ENCODE data around the gene MEGF8.

Gene MEGF8

DNA sequence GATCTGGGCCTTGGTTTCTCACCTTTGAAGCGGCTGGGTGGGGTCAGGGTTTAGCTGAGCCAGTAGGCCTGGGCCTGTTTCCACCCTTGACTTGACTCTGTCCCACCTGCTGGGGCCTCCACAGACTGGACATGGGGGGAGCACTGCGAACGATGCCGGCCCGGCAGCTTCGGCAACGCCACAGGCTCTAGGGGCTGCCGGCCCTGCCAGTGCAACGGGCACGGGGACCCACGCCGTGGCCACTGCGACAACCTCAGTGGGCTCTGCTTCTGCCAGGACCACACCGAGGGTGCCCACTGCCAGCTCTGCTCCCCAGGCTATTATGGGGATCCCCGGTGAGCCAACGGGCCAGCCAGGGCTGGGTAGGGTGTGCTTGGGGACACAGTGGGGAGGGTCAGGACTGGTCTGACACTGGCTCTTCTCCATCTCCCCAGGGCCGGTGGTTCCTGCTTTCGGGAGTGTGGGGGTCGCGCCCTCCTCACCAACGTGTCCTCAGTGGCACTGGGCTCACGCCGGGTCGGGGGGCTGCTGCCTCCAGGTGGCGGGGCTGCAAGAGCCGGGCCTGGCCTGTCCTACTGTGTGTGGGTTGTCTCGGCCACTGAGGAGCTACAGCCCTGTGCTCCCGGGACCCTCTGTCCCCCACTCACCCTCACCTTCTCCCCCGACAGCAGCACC, 28.0 kb downstream of the MEGF8 start:
- no peak for DNase-seq (ENCODE audit: low read depth in 2 of 2)

DNA sequence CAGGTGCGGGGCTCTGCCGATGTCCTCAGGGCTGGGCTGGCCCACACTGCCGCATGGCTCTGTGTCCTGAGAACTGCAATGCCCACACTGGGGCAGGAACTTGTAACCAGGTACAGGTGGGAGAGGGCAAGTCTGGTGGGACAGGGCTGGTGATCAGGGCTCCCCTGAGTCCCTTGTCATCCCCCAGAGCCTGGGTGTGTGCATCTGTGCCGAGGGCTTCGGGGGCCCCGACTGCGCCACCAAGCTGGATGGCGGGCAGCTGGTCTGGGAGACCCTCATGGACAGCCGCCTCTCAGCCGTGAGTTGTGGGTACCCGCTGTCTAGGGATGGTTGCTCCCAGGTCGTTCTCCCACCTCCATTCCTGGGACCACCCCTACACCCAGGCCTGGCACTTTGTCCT, 30.5 kb downstream of the MEGF8 start:
- DNase-seq (ENCODE audit: low read depth in 2 of 2), result no peak

DNA sequence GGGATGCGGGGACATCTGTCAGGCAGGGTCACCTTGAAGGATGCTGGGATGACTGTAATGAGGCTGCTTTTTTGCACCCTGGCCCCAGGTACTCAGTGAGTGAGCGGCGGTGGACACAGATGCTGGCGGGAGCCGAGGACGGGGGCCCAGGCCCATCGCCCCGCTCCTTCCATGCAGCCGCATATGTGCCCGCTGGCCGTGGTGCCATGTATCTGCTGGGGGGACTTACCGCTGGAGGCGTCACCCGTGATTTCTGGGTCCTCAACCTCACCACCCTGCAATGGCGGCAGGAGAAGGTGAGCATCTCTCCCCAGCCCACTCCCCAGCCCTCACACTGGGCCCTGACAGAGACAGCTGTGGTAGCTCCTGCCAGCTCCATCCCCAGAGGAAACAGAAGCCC, 31.3 kb downstream of the MEGF8 start:
- DNase-seq (ENCODE audit: low read depth in 2 of 2), result no peak

DNA sequence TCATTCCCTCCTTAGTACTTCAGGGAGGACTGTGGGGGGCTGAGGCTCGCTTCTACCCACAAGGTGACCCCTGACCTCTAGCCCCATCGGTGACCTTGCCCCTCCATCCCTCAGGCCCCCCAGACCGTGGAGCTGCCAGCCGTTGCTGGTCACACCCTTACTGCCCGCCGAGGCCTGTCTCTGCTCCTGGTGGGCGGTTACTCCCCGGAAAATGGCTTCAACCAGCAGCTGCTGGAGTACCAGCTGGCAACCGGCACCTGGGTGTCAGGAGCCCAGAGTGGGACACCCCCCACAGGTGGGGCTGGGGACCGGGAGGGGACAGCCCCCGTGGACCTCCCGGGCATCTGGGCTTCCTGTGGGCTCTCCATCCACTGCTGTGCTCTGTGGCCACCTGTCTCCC, 31.9 kb downstream of the MEGF8 start:
- no peak for DNase-seq (ENCODE audit: low read depth in 2 of 2)

DNA sequence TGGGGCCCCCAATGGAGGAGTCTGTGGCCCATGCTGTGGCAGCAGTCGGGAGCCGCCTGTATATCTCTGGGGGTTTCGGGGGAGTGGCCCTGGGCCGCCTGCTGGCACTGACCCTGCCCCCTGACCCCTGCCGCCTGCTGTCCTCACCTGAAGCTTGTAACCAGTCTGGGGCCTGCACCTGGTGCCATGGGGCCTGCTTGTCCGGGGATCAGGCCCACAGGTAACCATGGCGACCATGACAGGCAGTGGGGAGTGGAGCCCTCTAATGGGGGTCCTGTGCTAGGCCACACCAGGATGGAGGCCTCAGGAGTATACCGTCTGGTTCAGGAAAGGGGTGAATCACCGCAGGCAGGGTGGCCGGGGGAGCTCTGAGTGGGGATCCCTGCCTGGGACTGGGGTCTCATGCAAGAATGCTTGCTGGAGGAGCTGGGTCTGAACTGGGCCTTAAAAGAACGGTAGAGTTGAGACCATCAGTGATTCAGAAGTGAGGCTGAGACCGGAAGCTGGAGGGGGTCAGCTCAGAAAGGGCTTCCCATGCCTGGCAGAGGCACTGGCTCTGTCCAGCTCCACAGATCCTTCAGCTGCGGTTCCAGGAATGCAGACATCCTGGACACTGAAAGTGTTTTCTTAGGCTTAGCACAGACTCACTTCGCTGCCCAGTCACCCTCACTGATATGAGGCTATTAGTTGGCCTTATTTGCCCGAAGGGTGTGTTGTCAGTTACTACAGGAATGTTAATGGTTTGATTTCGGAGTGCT, 35.5 kb downstream of the MEGF8 start:
- no peak for DNase-seq (ENCODE audit: low read depth in 2 of 2)

DNA sequence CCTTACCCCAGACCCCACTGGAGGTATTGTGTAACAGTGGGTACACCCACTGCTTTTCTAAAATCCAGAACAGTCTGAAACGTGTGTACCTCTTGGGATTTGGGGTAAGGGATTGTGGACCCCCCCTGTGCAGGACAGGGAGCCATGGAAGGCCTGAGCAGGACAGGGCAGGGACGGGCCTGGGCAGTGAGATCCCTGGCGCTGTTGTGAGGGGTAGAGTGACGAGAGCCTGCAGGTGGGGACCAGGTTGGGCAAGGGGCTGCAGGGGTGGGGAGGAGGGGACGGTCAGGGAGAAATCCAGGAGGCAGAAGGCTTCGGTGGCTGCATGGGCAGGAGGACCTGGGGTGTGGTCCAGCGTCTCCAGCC, 36.1 kb downstream of the MEGF8 start:
- no peak for DNase-seq (ENCODE audit: low read depth in 2 of 2)

DNA sequence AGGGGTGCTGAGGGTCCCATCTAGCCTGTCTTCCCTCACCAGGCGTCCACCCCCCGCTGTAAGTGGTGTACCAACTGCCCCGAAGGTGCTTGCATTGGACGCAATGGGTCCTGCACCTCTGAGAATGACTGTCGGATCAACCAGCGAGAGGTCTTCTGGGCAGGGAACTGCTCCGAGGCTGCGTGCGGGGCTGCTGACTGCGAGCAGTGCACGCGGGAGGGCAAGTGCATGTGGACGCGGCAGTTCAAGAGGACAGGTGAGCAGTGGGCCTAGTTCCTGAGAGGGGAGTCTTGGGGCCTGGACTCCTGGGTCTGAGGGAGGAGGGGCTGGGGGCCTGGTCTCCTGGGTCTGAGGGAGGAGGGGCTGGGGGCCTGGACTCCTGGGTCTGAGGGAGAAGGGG, 36.9 kb downstream of the MEGF8 start:
- DNase-seq (ENCODE audit: low read depth in 2 of 2), result no peak

DNA sequence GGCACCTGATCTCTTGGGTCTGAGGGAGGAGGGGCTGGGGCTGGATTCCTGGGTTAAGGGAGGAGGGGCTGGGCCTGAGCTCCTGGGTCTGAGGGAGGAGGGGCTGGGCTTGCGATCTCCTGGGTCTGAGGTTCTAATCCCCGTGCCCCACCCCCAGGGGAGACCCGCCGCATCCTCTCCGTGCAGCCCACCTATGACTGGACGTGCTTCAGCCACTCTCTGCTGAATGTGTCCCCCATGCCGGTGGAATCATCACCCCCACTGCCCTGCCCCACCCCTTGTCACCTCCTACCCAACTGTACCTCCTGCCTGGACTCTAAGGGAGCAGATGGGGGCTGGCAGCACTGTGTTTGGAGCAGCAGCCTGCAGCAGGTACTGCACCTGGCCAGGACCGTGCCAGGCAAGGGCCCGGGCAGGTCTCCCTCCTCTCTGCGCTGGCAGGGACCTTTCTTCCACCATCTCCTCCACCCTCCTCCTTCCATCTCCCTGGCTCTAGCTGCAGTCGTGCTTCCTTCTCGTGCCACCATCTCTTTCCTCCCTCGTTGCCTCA, 37.5 kb downstream of the MEGF8 start:
- DNase-seq (ENCODE audit: low read depth in 2 of 2), result no peak

DNA sequence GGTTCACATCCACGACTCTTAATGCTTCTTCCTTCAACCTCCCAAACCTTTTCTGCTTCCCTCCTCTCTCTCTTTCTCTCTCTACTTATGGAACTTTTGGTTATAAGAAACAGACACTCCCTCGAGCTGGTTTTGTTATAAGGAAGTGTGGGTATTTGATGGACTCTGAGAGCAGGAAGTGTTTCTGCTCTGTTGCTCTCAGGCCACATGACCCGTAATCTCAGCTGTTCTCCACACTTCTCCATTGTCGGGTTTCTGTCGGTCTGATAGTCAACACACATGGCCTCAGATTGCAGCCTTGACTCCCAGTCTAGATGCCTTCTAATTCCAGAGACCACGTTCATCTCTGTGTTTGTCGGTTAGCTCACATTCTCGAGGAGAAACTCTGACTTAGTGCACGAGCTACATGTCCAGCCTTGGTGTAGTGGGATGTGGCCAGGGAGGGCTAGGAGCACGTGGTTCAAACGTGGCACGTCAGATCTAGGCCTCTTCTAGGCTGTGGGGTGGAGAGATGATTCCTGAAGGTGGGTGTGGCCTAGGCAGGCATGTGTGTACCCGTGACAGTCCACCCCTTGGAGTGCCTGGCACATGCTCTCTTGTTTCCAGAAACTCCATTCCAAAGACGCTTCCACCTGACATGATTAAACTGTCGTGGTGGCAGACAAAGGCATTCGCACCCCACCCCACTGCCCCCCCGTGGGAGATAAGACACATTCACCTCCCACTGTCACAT, 38.3 kb downstream of the MEGF8 start:
- DNase-seq (ENCODE audit: low read depth in 2 of 2), result no peak

DNA sequence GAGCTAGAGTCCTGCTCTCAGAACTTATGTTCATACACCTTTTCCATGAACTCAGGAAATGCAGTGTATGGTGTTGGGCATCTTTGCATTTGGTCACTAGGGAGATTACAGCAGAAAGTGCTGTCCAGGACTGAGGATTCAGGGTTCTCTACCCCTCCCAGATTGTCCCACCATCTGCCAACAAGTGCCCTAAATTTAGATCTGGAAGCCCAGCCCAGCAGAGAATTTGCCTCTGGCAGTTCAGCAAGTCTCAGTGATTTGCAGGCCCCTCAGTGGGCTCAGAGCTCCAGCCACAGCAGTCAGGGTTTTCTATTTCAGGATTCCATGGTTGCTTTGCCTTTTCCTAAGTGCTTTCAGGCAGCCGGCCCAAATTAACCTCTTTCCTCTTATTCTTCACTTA, 41.2 kb downstream of the MEGF8 start:
- no peak for DNase-seq (ENCODE audit: low read depth in 2 of 2)

DNA sequence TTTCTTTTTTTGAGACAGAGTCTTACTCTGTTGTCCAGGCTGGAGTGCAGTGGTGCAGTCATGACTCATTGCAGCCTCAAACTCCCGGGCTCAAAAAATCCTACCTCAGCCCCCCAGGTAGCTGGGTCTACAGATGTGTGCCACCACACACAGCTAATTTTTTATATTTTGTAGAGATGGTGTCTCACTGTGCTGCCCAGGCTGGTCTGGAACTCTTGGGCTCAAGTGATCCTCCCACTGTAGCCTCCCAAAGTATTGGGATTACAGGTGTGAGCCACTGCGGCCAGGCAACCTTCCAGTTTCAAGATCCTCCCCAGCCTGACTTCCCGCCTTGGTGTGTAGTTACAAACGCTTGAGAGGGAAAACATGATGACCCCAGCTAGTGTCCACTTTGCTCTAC, 42.5 kb downstream of the MEGF8 start:
- DNase-seq (ENCODE audit: low read depth in 2 of 2), result no peak

DNA sequence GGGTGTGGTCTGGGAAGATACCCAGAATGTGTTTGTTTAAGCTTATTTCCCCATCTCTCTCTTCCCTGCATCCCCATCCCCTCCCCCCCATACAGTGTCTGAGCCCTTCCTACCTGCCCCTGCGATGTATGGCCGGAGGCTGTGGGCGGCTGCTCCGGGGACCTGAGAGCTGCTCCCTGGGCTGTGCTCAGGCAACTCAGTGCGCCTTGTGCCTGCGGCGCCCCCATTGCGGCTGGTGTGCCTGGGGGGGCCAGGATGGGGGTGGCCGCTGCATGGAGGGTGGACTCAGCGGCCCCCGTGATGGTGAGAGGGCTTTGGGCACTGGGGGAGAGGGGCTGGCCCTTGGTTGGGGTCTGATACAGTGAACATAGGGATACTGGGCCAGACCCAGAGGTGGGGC, 42.9 kb downstream of the MEGF8 start:
- DNase-seq (ENCODE audit: low read depth in 2 of 2), result no peak

DNA sequence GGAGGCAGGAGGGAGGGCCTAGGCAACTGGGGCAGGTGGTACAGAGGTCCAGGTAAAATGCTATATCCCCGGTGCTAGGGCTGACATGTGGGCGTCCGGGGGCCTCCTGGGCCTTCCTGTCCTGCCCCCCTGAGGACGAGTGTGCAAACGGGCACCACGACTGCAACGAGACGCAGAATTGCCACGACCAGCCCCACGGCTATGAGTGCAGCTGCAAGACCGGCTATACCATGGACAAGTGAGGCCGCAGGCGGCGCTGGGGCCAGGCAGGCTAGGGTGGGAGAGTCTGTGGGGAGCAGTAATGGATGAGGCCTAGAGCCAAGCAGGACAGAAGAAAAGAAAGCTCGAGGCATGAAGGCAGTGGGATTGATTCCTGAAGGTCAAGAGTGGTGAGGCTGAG, 43.3 kb downstream of the MEGF8 start:
- DNase-seq (ENCODE audit: low read depth in 2 of 2), result no peak

DNA sequence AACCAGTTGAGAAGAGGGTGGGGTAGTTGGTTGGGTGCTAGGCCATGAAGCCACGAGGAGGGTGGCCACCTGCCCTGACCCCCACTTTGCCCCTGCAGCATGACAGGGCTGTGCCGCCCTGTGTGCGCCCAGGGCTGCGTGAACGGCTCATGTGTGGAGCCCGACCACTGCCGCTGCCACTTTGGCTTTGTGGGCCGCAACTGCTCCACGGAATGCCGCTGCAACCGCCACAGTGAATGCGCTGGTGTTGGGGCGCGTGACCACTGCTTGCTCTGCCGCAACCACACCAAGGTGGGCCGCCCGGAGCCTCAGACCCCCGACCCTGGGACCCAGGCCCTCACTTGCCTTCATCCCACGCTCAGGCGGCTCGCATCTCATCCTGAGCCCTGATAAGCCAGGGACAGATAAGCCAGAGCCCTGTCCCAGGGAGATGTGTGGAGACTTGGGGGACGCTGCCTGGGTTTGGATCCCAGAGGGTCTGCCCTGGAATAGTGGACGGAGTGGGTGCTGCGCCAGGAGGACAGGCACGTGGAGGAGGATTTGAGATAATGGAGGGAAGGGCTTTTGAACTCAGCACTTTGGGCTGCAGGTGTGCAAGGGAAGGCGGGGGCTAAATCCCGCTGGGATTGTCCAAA, 44.1 kb downstream of the MEGF8 start:
- no peak for DNase-seq (ENCODE audit: low read depth in 2 of 2)

DNA sequence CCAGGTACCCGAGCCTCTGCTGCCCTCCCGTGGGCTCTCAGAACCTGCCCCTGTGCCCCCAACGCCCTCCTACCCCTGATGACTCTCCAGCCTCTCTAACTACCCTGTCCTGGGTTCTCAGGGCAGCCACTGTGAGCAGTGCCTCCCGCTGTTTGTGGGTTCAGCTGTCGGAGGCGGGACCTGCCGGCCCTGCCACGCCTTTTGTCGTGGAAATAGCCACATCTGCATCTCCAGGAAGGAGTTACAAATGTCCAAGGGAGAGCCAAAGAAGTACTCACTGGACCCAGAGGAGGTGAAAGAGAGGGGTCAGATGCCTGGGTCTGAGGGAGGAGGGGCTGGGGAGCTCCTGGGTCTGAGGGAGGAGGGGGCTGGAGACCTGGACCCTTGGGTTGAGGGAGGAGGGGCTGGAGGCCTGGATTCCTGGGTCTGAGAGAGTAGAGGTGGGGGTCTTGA, 44.7 kb downstream of the MEGF8 start:
- DNase-seq (ENCODE audit: low read depth in 2 of 2), result no peak

DNA sequence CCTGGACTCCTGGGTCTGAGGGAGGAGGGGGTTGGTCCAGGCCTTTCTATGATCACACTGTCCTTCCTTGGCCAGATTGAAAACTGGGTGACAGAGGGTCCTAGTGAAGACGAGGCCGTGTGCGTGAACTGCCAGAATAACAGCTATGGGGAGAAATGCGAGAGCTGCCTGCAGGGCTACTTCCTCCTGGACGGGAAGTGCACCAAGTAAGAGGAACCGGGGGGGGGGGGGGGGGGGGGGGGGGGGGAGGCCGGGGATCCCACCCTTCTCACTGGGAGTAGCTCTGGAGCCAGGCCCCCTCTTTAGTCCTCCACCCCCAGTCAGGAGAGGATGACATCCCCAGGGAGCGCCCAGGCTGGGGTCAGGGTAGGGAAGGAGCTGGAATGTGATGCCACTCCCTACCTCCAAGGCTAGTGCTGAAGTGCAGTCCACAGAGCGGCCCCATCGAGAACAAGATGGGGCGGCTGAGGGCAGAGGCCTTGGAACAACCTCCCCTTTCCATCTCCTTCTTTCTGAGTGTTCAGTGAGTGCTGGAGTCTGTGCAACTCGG, 45.3 kb downstream of the MEGF8 start:
- DNase-seq (ENCODE audit: low read depth in 2 of 2), result no peak

DNA sequence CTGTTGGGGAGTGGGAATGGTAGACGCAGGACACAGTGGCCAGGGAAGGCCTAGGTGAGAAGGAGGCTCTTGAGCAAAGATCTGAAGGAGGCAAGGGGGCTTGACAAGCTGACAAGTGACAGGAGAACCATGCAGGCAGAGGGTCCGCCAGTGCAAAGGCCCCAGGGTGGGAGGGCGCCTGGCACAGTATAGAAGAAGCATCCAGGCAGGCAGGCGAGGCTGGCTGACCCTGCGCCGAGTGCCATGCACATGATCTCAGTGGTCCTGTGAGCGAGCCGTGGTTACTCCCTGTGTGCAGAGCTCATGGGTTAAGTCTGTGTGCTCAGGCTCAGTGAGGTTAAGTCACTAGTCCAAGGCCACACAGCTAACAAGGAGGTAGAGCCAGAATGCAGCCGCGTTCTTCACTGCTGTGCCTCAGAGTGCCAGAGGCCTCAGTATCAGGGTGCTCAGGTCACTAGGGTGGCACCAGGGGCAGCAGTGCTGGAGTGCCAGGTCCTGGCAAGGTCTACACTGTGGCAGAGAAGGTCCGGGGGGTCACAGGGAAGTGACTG, 49.5 kb downstream of the MEGF8 start:
- DNase-seq (ENCODE audit: low read depth in 2 of 2), result no peak

DNA sequence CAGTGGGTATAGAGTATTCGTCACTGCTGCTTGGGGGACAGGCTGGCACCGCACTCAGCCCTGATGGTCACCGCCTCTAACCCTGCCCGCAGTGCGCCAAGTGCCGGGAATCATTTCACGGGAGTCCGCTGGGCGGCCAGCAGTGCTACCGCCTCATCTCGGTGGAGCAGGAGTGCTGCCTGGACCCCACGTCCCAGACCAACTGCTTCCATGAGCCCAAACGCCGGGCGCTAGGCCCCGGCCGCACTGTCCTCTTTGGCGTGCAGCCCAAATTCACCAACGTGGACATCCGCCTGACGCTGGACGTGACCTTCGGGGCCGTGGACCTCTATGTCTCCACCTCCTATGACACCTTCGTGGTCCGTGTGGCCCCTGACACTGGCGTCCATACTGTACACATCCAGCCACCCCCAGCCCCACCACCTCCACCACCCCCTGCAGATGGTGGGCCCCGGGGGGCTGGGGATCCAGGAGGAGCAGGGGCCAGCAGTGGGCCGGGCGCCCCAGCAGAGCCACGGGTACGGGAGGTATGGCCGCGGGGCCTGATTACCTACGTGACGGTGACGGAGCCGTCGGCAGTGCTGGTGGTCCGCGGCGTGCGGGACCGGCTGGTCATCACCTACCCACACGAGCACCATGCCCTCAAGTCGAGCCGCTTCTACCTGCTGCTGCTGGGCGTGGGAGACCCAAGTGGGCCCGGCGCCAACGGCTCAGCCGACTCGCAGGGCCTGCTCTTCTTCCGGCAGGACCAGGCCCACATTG, 50.2 kb downstream of the MEGF8 start:
- no peak for DNase-seq (ENCODE audit: low read depth in 2 of 2)

DNA sequence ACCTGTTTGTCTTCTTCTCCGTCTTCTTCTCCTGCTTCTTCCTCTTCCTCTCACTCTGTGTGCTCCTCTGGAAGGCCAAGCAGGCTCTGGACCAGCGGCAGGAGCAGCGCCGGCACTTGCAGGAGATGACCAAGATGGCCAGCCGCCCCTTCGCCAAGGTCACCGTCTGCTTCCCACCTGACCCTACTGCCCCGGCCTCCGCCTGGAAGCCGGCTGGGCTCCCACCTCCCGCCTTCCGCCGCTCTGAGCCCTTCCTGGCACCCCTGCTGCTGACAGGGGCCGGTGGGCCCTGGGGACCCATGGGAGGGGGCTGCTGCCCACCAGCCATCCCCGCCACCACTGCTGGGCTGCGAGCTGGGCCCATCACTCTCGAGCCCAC, 50.7 kb downstream of the MEGF8 start:
- DNase-seq (ENCODE audit: low read depth in 2 of 2), result no peak

DNA sequence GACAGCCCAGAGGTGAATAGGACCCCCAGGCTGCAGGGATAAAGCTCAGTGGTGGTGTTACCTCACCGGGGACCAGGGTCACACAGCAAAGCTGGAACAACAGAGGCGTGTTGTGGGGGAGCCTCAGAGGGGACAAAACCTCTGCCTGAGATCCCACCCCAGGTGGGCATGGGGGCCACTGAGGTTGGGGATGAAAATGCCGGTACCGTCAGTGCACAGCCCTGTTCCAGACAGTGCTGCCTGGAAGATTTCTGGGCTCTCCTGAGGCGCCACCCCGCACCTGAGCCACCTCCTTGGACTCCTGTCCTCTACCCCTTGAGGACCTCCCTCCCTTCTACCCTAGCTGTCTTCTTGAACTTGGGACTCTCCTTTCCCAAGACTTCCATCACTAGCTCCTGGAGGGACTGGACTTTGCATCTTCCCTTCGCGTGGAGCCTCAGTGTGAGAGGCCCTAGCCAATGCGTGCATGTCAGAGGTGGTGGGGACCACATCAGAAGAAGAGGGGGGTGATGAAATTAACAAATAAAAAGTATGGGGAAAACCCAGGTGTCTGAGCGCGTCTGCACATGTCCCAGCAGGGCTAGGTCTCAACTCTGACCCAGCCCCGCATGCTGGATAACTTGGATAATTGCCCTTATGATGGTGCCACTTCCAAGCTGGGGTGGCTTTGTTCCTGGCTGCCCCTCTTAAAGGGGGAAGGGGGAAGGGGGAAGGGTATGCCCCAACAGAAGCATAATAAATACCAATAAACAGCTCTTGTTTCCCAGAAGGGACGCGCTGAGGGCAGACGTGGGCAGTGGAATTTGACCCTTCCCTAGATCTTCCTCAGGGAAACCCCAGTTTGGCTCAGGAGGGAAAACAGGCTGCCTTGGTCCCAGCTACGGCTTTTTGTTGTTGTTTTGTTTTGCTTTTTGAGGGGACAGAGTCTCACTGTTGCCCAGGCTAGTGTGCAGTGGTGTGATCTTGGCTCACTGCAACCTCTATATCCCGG, 53.1 kb downstream of the MEGF8 start:
- DNase-seq (ENCODE audit: low read depth in 2 of 2), result no peak
